Tibial nerve (tissue), 4 donors: ENCODE measurements around the gene DNAJC15. TPM values are rescaled to one million over a fixed set of nuclear protein-coding genes. Genes with fewer than 3 reads are reported as not detected.
"Not testable (repeated sequence)": the region's sequence is repeated elsewhere in the genome, so short reads cannot be mapped to it uniquely, and the experiment has no call there.

Source experiments
- DNase-seq, 2 donors: peaks; one replicate each; pipeline ENCODE4 v3.0.0-alpha.2; 2019; ENCODE audit warnings: low spot score in 2 of 2
- H3K27ac ChIP-seq, 4 donors: fragments of 200-600 bp; sonication (generic) in 3 of 4; one replicate each; pipeline ENCODE4 v1.5.1; 2017 to 2019; ENCODE audit warnings: mild to moderate bottlenecking in 1 of 4
- H3K27me3 ChIP-seq, 2 donors: fragments of 200-600 bp; sonication (generic) in 1 of 2; one replicate each; pipeline versions ENCODE4 v1.5.1 to v1.6.0; 2017 to 2019
- H3K36me3 ChIP-seq, 3 donors: fragments of 200-600 bp; sonication (generic); one replicate each; pipeline ENCODE4 v1.5.1; 2018 to 2019
- H3K4me1 ChIP-seq, 4 donors: fragments of 200-600 bp; sonication (generic) in 3 of 4; one replicate each; pipeline ENCODE4 v1.5.1; 2017 to 2019
- H3K4me3 ChIP-seq, 4 donors: fragments of 200-600 bp; sonication (generic) in 3 of 4; one replicate each; pipeline ENCODE4 v1.5.1; 2017 to 2019; ENCODE audit warnings: mild to moderate bottlenecking in 1 of 4, moderate library complexity in 1 of 4
- H3K9me3 ChIP-seq, 4 donors: fragments of 200-600 bp; sonication (generic) in 3 of 4; one replicate each; pipeline ENCODE4 v1.5.1; 2017 to 2019
- EP300 ChIP-seq, 2 donors: sonication (generic); formaldehyde crosslinking; IDR thresholded peaks; one replicate each; pipeline ENCODE4 v1.6.1; 2017; ENCODE audit warnings: antibody characterized with exemption in 2 of 2, mild to moderate bottlenecking in 1 of 2
- POLR2A ChIP-seq, 2 donors: fragments of 450-650 bp; IDR thresholded peaks; one replicate each; pipeline ENCODE4 v1.6.1; 2017; ENCODE audit warnings: antibody characterized with exemption in 2 of 2, mild to moderate bottlenecking in 2 of 2, moderate library complexity in 2 of 2
- WGBS, 2 donors: methylation state at CpG; one replicate each; pipeline ENCODE4 v1.1.5; 2018; 5-methylcytosine and 5-hydroxymethylcytosine counted together
- total RNA-seq, 4 donors: library from RNA; depleted of rRNA; stranded (reverse); fragments of >200 nt; gene quantifications; one replicate each; pipeline ENCODE4 v1.1.0, GENCODE V29; 2016
- TF ChIP-seq, protein P1 (sequence below), 5 experiments: fragments of 200-600 bp in 3 of 5; fragments of 450-650 bp in 2 of 5; sonication (generic) in 3 of 5; IDR thresholded peaks; one replicate each; pipeline ENCODE4 v1.5.1; 2016 to 2019; ENCODE audit warnings: antibody characterized with exemption in 5 of 5, mild to moderate bottlenecking in 3 of 5, moderate library complexity in 2 of 5

Gene DNAJC15
- total RNA-seq, 4 donors from 2014 or later = 3.7 to 9.2 (median 5.7) TPM

DNA sequence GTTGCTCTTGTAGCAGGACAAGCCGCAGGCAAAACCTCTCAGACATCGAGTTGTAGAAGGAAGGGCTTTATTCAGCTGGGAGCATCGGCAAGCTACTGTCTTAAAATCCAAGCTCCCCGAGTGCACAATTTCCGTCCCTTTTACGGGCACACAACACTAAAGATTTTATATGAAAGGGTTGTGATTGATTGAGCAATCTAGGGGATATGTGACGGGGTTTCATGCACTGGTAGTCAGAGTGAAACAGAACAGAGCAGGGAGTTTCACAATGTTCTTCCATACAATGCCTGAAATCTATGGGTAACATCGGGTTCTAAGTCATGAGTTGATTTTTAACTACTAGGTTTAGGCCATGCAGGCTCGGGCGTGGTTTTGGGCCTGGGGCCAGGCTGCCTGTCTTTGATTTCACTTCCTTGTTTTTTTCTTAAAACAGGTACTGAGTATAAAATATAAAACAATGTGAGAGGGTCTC is 22.0 kb downstream of the DNAJC15 start:
- 66 to 75% methylated on average over 10 of the region's 10 CpGs for WGBS, 2 donors
- peak; percentile 20 to 43 for TF ChIP-seq EP300 (IDR thresholded peaks at IDR 0.05)
- not testable (repeated sequence) for H3K4me3 ChIP-seq, H3K36me3 ChIP-seq, H3K9me3 ChIP-seq, H3K27me3 ChIP-seq
- peak overlapping the region in 3 of 4 donors; percentile 58 to 69 (median 64) for H3K27ac ChIP-seq
- peaks cover 0 to 45% (median 10%) of the 10 kb centered on the region in 4 donors for H3K4me1 ChIP-seq
- DNase-seq = peak; percentile 28 to 33

DNA sequence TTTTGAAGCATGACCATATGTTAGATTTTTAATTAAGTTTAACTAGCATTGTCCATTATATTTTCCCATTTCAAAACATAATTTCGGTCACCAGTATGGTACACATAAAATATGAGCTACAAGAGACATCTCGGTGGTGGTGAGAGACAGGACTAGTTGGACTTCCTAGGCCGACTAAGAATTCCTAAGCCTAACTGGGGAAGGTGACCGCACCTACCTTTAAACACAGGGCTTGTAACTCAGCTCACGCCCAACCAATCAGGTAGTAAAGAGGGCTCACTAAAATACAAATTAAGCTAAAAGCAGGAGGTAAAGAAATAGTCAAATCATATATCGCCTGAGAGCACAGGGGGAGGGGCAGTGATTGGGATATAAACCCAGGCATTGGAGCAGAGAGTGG is 22.9 kb downstream of the DNAJC15 start:
- H3K36me3 ChIP-seq = peaks cover 0 to 8% (median 0%) of the 10 kb centered on the region in 3 donors
- no peak for DNase-seq
- H3K9me3 ChIP-seq = no peaks in the 10 kb centered on the region
- no peak for TF ChIP-seq POLR2A (IDR thresholded peaks at IDR 0.05)
- TF ChIP-seq EP300 (IDR thresholded peaks at IDR 0.05) = no peak
- TF ChIP-seq, protein P1, sequence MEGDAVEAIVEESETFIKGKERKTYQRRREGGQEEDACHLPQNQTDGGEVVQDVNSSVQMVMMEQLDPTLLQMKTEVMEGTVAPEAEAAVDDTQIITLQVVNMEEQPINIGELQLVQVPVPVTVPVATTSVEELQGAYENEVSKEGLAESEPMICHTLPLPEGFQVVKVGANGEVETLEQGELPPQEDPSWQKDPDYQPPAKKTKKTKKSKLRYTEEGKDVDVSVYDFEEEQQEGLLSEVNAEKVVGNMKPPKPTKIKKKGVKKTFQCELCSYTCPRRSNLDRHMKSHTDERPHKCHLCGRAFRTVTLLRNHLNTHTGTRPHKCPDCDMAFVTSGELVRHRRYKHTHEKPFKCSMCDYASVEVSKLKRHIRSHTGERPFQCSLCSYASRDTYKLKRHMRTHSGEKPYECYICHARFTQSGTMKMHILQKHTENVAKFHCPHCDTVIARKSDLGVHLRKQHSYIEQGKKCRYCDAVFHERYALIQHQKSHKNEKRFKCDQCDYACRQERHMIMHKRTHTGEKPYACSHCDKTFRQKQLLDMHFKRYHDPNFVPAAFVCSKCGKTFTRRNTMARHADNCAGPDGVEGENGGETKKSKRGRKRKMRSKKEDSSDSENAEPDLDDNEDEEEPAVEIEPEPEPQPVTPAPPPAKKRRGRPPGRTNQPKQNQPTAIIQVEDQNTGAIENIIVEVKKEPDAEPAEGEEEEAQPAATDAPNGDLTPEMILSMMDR (IDR thresholded peaks at IDR 0.05) = no peak
- H3K27ac ChIP-seq = no peak overlapping the region
- H3K27me3 ChIP-seq = no peaks in the 10 kb centered on the region
- no peak overlapping the region for H3K4me3 ChIP-seq
- 96 to 98% methylated on average over 6 of the region's 6 CpGs for WGBS, 2 donors
- H3K4me1 ChIP-seq = peaks cover 0 to 50% (median 11%) of the 10 kb centered on the region in 4 donors

DNA sequence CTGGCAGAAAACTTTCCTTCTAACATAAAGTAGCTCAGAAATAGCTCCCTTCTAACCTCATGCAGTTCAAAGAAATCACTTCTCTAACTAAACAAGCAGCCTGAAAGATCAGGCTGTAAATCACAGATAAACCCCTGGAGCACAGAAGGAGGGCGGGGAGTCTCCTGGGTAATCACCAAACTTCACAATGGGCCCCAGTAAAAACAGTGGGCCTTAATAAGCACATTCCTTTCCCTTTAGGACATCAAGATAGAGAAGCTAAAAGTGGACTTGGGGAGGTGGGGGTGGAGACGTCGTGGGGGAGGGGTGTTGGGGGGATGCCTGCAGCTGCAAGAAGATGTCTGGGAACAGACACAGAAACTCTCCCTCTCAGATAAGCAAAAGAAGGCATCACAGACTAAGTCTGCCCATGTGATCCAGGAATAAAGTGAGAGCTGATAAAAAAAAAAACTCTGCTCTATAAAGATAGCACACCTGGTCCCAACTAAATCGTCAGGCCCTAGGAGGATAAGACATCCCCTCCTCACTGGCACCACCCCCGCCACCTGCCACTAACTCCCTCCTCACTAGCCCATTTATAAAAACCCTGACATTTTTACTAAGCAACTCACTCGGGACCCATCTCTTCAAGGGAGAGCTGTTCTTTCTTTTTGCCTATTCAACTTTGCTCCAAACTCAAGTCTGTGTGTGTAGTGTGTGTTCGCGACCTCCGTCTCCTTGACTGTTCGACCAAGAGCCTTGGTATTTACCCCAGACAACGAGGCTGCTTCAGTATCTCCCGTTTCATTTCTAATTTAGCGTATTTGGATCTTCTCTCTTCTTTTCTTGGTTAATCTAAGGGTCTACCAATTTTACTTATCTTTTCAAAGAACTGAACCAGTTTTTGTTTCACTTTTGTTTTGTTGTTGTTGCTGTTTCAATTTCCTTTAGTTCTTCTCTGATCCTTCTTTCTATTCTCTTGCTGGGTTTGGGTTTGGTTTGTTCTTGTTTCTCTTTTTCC is 31.7 kb downstream of the DNAJC15 start:
- Histone ChIP-seq H3K36me3 (no peaks in the 10 kb centered on the region), H3K27ac (peak overlapping the region; percentile 59 to 83 (median 78)), H3K4me1 (peaks cover 0 to 44% (median 22%) of the 10 kb centered on the region in 4 donors), H3K27me3 (no peaks in the 10 kb centered on the region), H3K9me3 (peaks cover 0 to 9% (median 0%) of the 10 kb centered on the region in 4 donors), H3K4me3 (peak overlapping the region; percentile 4 to 54 (median 34))
- DNase-seq = no peak
- TF ChIP-seq, protein P1 (IDR thresholded peaks at IDR 0.05) = no peak
- peak in 1 of 2 donors; percentile 7 for TF ChIP-seq EP300 (IDR thresholded peaks at IDR 0.05)
- WGBS, 2 donors = 6 to 9% methylated on average over 13 of the region's 13 CpGs

DNA sequence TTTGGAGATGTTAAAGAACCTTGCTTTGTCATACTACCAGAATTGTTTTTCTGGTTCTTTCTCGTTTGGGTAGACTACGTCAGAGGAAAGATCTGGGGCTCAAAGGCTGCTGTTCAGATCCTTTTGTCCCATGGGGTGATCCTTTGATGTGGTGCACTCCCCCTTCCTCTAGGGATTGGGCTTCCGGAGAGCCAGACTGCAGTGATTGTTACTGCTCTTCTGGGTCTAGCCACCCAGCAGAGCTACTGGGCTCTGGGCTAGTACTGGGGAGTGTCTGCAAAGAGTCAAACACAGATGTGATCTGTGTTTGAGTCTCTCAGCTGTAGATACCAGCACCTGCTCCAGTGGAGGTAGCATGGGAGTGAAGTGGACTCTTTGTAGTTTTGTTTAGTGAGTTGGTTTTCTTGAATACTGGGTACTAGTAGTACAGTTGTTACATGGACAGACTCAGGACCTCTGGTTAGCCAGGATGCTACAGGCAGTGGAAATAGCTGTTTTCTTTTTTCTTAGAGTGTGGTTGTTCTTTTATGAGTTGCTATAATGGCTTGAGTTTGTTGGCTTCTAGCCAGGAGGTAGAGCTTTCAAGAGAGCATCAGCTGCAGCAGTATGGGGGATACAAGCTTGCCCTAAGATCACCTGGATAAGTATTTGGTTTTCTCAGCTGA is 34.4 kb downstream of the DNAJC15 start:
- H3K4me1 ChIP-seq = peaks cover 0 to 36% (median 20%) of the 10 kb centered on the region in 4 donors
- no peak overlapping the region for H3K4me3 ChIP-seq
- no peak for DNase-seq
- peaks cover 0 to 6% (median 0%) of the 10 kb centered on the region in 4 donors for H3K9me3 ChIP-seq
- TF ChIP-seq, protein P1 (IDR thresholded peaks at IDR 0.05) = no peak
- TF ChIP-seq POLR2A (IDR thresholded peaks at IDR 0.05) (no peak), EP300 (IDR thresholded peaks at IDR 0.05) (no peak)
- H3K36me3 ChIP-seq = no peaks in the 10 kb centered on the region
- peak overlapping the region in 2 of 4 donors; percentile 39 to 41 for H3K27ac ChIP-seq
- H3K27me3 ChIP-seq = no peaks in the 10 kb centered on the region
- WGBS, 2 donors = 42 to 55% methylated on average over 3 of the region's 3 CpGs

DNA sequence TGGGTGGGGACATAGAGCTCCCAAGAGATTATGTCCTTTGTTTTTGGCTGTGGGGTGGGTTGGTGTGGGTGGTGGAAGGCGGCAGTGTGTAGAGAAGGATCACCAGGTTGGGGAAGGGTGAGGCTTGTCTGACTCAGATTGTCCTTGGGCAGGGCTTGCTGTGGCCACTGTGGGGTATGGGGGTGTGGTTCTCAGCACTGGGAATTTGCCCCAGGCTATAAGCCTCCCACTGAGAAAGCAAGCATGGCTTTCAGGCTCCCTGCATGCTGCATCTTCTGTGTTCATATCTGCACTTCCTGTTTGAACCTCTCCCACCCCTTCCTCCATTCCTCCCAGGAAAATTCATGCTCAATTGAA is 34.9 kb downstream of the DNAJC15 start:
- peaks cover 0 to 36% (median 20%) of the 10 kb centered on the region in 4 donors for H3K4me1 ChIP-seq
- H3K27ac ChIP-seq = peak overlapping the region in 2 of 4 donors; percentile 31 to 41
- no peak overlapping the region for H3K4me3 ChIP-seq
- WGBS, 2 donors = 46 to 85% methylated on average over 1 of the region's 1 CpG
- no peaks in the 10 kb centered on the region for H3K36me3 ChIP-seq
- TF ChIP-seq, protein P1 (IDR thresholded peaks at IDR 0.05) = no peak
- TF ChIP-seq POLR2A (IDR thresholded peaks at IDR 0.05) = no peak
- TF ChIP-seq EP300 (IDR thresholded peaks at IDR 0.05) = no peak
- peaks cover 0 to 1% (median 0%) of the 10 kb centered on the region in 4 donors for H3K9me3 ChIP-seq
- DNase-seq = no peak
- H3K27me3 ChIP-seq = no peaks in the 10 kb centered on the region
